ENCODE measurements around the gene SBNO2.

Gene SBNO2

DNA sequence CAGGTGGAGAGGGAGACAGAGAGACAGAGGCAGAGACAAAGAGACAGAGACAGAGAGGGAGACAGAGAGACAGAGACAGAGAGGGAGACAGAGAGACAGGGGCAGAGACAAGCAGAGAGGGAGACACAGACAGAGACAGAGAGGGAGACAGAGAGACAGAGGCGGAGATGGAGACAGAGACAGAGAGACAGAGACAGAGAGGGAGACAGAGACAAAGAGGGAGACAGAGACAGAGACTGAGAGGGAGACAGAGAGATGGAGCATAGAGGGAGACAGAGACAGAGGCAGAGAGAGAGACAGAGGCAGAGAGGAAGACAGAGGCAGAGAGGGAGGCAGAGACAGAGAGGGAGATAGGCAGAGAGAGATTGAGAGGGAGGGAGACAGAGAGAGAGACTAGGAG, 29.3 kb downstream of the SBNO2 start:
- TF ChIP-seq, protein P1, sequence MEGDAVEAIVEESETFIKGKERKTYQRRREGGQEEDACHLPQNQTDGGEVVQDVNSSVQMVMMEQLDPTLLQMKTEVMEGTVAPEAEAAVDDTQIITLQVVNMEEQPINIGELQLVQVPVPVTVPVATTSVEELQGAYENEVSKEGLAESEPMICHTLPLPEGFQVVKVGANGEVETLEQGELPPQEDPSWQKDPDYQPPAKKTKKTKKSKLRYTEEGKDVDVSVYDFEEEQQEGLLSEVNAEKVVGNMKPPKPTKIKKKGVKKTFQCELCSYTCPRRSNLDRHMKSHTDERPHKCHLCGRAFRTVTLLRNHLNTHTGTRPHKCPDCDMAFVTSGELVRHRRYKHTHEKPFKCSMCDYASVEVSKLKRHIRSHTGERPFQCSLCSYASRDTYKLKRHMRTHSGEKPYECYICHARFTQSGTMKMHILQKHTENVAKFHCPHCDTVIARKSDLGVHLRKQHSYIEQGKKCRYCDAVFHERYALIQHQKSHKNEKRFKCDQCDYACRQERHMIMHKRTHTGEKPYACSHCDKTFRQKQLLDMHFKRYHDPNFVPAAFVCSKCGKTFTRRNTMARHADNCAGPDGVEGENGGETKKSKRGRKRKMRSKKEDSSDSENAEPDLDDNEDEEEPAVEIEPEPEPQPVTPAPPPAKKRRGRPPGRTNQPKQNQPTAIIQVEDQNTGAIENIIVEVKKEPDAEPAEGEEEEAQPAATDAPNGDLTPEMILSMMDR (IDR thresholded peaks at IDR 0.05; ENCODE audit: insufficient read depth, low read depth, low read length, missing control alignments) = no peak
- H3K4me3 ChIP-seq (ENCODE audit: low read length) = no peak overlapping the region
- DNase-seq (ENCODE audit: low read depth) = no peak

DNA sequence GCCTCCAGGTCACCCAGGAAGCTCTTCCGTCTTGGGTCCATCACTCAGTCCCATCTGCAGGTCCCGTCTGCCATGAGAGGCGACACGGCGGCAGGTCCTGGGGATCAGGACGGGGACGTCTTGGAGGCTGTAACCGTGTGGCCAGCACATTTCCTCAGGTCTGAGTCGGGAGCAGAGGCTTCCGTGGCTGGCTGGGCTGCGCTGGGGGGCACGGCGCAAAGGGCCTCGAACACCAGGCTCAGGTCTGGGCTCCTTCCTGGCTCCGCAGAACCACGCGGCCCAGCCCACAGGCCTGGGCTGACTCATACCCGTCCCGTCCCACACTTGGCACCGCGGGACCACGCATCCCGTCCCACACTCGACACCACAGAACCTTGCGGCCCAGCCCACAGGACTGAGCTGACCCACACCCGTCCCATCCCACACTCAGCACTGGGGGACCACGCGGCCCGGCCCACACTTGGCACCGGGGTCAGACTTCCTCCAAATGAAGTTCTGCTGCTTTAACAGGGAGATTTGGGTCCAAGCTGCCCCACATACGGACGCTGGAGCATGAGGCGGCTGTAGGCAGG, 30.2 kb downstream of the SBNO2 start:
- no peak for DNase-seq (ENCODE audit: low read depth)
- H3K4me3 ChIP-seq (ENCODE audit: low read length) = no peak overlapping the region
- TF ChIP-seq, protein P1 (IDR thresholded peaks at IDR 0.05; ENCODE audit: insufficient read depth, low read depth, low read length, missing control alignments) = no peak

DNA sequence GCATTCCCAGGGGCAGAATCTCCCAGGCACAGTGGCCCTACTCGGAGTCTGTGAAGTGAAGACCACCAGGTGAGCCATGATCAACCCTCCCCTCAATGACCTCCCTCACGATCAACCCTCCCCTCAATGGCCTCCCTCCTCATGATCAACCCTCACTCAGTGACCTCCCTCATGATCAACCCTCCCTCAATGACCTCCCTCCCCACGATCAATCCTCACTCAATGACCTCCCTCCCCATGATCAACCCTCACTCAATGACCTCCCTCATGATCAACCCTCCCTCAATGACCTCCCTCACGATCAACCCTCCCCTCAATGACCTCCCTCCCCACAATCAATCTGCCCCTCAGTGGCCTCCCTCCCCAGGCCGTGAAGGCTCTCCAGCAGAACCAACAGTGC, 32.1 kb downstream of the SBNO2 start:
- DNase-seq (ENCODE audit: low read depth) = no peak
- TF ChIP-seq, protein P1 (IDR thresholded peaks at IDR 0.05; ENCODE audit: insufficient read depth, low read depth, low read length, missing control alignments) = no peak
- no peak overlapping the region for H3K4me3 ChIP-seq (ENCODE audit: low read length)

DNA sequence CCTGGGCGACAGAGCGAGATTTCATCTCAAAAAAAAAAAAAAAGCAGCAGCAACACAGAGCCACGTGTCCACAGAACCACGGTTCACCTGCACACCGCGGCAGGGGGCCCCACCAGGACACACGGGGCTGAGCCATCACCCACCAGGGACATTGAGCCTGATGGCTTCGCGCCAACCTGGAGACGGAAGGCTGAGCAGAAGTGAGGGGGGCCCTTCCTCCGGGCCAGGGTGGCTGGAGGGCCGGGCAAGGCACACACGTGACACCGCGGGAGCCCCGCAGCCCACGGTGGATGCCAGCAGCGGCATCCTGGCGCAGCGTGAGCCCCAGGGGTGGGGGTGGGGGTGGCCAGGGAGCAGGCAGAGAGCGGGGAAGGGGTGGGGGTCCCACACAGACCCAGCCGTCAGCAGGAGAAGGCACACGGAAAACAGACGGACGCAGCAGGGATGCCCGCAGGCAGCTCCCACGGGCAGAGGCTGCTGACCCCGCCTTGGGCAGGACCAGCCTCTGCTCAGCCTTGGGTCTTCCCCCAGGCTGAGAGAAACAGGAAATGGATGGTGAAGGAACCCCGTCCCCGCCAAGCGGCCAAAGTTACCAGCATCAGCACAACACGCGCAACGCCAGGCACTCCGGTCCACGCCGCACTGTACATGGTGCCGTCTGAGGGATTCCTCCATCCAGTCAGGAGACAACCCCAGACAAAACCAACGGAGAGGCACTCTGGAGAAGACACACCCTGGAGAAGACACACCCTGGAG, 33.6 kb downstream of the SBNO2 start:
- TF ChIP-seq, protein P1 (IDR thresholded peaks at IDR 0.05; ENCODE audit: insufficient read depth, low read depth, low read length, missing control alignments) = no peak
- H3K4me3 ChIP-seq (ENCODE audit: low read length) = no peak overlapping the region
- DNase-seq (ENCODE audit: low read depth) = no peak

DNA sequence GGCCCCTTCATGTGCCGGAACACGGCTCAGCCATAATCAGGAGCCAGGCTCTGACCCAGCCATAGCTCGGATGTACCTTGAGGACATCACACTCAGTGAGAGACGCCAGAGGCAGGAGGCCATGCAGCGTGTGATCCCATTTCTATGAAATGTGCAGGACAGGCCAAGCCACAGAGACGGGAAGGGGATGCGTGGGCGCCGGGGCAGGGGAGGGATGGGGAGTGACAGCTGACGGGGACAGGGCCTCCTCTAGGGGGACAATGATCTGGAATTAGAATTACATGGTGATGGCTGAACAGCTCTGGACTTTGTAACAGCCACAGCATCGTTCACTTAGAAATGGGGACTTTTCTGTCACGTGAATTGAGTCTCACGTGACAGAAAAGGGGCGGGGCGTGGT, 34.9 kb downstream of the SBNO2 start:
- H3K4me3 ChIP-seq (ENCODE audit: low read length) = no peak overlapping the region
- no peak for DNase-seq (ENCODE audit: low read depth)
- TF ChIP-seq, protein P1 (IDR thresholded peaks at IDR 0.05; ENCODE audit: insufficient read depth, low read depth, low read length, missing control alignments) = no peak

DNA sequence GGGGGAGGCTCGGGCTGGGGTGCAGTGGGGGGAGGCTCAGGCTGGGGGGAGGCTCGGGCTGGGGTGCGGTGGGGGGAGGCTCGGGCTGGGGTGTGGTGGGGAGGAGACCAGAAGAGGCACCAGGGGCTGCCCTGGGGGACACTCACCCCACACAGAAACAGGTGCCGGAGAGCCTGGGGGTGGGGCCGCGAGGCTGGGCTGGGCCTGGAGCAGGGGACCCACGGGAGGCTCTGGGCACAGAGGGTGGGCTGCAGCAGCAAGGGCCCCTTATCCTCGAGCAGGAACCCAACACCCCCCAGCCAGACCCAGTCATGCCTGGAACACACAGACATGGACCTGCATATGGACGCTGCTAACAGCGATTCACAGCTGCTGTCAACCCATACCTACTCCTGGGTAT, 35.9 kb downstream of the SBNO2 start:
- DNase-seq (ENCODE audit: low read depth) = no peak
- TF ChIP-seq, protein P1 (IDR thresholded peaks at IDR 0.05; ENCODE audit: insufficient read depth, low read depth, low read length, missing control alignments) = no peak
- no peak overlapping the region for H3K4me3 ChIP-seq (ENCODE audit: low read length)
